ENCODE measurements around the gene MEGF10.

Gene MEGF10

DNA sequence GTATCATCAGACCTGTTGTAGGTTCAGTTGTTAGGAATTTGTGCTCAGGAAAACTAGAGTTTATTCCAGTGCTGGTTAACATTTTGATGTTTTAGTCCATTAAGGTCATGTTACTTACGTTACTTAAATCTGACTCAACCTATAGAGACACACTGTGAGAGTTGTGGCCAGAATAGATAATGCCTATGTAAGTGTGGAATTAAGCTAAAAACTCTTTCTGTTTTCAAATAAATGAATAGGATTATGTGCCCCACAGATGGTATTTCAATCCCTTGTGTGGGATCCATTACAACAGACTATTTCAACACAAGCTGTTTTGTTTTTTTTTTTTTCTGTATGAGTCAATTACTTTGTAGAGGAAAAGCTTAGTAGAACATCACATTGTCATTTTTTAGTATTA, 68.1 kb downstream of the MEGF10 start:
- TF ChIP-seq, protein P1, sequence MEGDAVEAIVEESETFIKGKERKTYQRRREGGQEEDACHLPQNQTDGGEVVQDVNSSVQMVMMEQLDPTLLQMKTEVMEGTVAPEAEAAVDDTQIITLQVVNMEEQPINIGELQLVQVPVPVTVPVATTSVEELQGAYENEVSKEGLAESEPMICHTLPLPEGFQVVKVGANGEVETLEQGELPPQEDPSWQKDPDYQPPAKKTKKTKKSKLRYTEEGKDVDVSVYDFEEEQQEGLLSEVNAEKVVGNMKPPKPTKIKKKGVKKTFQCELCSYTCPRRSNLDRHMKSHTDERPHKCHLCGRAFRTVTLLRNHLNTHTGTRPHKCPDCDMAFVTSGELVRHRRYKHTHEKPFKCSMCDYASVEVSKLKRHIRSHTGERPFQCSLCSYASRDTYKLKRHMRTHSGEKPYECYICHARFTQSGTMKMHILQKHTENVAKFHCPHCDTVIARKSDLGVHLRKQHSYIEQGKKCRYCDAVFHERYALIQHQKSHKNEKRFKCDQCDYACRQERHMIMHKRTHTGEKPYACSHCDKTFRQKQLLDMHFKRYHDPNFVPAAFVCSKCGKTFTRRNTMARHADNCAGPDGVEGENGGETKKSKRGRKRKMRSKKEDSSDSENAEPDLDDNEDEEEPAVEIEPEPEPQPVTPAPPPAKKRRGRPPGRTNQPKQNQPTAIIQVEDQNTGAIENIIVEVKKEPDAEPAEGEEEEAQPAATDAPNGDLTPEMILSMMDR (IDR thresholded peaks at IDR 0.05; ENCODE audit: extremely low read depth, insufficient read depth, missing control alignments) = no peak
- no peak for DNase-seq (ENCODE audit: low spot score)
- in situ Hi-C loops (cut with MboI; ENCODE audit: low pct_unique_long_range_greater_than_20kb, low sequenced_read_pairs, unreplicated experiment) = no loop called here

DNA sequence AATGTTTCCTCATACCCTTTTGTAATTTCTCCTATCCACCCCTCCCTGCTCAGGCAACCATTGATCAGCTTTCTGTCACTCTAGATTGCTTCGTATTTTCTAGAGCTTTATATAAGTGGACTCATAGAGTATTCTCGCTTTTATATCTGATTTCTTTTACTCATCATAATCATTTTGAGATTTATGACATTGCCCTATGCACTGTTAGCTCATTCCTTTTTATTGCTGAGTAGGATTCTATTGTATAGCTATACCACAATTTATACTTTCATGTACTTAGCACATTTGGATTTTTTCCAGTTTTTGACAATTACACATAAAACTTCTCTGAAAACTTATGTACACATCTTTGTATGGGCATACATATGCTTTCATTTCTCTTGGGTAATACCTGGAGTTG, 68.9 kb downstream of the MEGF10 start:
- TF ChIP-seq, protein P1 (IDR thresholded peaks at IDR 0.05; ENCODE audit: extremely low read depth, insufficient read depth, missing control alignments) = no peak
- no peak for DNase-seq (ENCODE audit: low spot score)
- in situ Hi-C loops (cut with MboI; ENCODE audit: low pct_unique_long_range_greater_than_20kb, low sequenced_read_pairs, unreplicated experiment) = no loop called here

DNA sequence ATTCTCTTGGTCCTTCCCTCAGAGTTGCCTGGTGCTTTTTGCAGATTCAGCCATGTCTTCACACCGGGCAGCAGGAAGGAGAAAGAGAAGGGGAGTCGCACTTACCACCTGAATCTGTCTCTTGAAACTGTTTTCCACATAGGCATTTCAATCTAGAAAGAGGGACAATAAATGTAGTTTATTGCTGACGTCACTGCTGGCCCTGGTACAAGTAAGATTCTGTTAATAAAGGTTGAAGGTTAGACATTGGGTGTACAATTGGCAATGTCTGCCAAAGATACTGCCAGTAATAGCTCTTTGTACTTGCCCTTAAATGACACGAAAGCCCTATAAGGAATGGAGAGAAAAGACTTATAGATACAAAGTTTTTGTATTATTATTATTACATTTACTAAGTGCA, 72.8 kb downstream of the MEGF10 start:
- TF ChIP-seq, protein P1 (IDR thresholded peaks at IDR 0.05; ENCODE audit: extremely low read depth, insufficient read depth, missing control alignments) = no peak

DNA sequence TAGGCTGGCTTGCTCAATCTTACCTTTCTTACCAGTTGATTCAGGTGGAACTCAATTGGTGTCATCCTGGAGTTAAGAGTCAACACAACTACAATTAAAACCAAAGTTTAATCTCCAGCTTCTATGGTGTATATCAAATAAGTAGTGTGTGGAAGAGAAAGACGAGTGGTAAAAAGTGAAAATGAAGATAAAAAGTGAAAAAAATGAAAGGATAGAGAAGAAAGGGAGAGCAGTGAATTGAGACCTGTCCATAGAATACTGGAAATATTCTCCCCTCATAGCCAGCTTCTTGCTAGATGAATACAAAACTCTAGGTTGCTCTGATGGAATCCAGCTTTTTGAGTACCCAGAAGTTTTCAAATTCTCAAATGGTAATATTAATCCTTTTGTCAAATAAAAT, 76.4 kb downstream of the MEGF10 start:
- in situ Hi-C loops (cut with MboI; ENCODE audit: low pct_unique_long_range_greater_than_20kb, low sequenced_read_pairs, unreplicated experiment) = no loop called here
- TF ChIP-seq, protein P1 (IDR thresholded peaks at IDR 0.05; ENCODE audit: extremely low read depth, insufficient read depth, missing control alignments) = no peak
- no peak for DNase-seq (ENCODE audit: low spot score)

More for the DNA sequence above, 72.8 kb downstream of the MEGF10 start:
- DNase-seq (ENCODE audit: low spot score) = no peak
- in situ Hi-C loops (cut with MboI; ENCODE audit: low pct_unique_long_range_greater_than_20kb, low sequenced_read_pairs, unreplicated experiment) = no loop called here

DNA sequence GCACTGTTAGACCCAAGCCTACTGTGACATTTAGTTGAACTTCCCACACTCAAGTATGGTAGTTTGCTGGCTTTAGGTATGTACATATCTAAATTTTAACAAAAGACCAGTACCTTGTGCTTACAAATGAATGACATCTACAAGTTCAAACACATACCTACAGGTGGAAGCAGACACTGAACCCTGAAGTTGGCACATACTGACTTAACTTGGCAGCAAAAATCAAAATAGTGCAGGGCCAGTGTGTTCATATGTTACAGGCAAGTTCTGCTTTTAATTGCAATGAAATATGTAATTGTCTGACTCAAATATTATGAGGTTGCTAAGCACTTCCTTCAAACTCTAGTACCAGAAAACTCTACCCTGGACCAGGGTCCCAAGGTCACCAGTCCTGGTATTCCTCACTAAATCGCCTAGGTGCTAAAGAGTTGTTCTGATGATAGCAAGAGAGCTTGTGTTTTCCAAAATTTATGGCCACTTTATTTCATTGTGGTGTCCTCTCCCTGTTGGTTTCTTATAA, 77.4 kb downstream of the MEGF10 start:
- in situ Hi-C loops (cut with MboI; ENCODE audit: low pct_unique_long_range_greater_than_20kb, low sequenced_read_pairs, unreplicated experiment) = no loop called here
- no peak for DNase-seq (ENCODE audit: low spot score)
- TF ChIP-seq, protein P1 (IDR thresholded peaks at IDR 0.05; ENCODE audit: extremely low read depth, insufficient read depth, missing control alignments) = no peak

DNA sequence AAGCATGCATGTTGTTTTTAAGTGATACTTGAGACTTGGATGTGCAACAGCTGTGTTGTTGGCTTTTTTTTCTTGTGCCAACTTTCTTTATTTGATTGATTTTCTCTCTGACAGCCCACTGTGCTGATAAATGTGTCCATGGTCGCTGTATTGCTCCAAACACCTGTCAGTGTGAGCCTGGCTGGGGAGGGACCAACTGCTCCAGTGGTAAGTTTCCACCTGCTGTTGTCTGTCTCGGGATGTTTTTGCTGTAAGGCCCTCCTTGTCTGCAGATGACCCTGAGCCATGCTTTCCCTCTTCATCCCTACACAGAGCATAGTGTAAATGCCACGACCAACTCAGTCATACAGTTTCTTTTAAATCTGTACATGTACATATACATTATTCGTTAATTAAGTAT, 79.2 kb downstream of the MEGF10 start:
- no peak for DNase-seq (ENCODE audit: low spot score)
- in situ Hi-C loops (cut with MboI; ENCODE audit: low pct_unique_long_range_greater_than_20kb, low sequenced_read_pairs, unreplicated experiment) = no loop called here

More for the DNA sequence above, 79.2 kb downstream of the MEGF10 start:
- TF ChIP-seq, protein P1 (IDR thresholded peaks at IDR 0.05; ENCODE audit: extremely low read depth, insufficient read depth, missing control alignments) = no peak
